ENCODE measurements around the gene DNAJC24.

Gene DNAJC24

GRCh38 chr11:31433851-31434250 is 64.2 kb downstream of the DNAJC24 start:
- H3K27ac Mint-ChIP-seq: no peak overlapping the region
- H3K9me3 Mint-ChIP-seq: peaks cover 5% of the 10 kb centered on the region
- no peaks in the 10 kb centered on the region for H3K27me3 Mint-ChIP-seq
- peaks cover 17% of the 10 kb centered on the region for H3K4me1 Mint-ChIP-seq
- no peak for ATAC-seq
- no peak overlapping the region for H3K4me3 Mint-ChIP-seq
- H3K36me3 Mint-ChIP-seq (ENCODE audit: low read depth): peaks cover 11% of the 10 kb centered on the region
- DNase-seq: no peak

- Mint-ChIP-seq H3K27me3 (no peaks in the 10 kb centered on the region), H3K9me3 (peaks cover 10% of the 10 kb centered on the region), H3K4me3 (peak overlapping the region; percentile 3), H3K27ac (peak overlapping the region; percentile 56), H3K4me1 (peaks cover 17% of the 10 kb centered on the region), H3K36me3 (ENCODE audit: low read depth) (no peaks in the 10 kb centered on the region)
- ATAC-seq (no peak), DNase-seq (no peak)
Observed at GRCh38 chr11:31437742-31438435, 68.2 kb downstream of the DNAJC24 start.

GRCh38 chr11:31441296-31441695 is 71.6 kb downstream of the DNAJC24 start:
- DNase-seq (no peak), ATAC-seq (no peak)
- Mint-ChIP-seq H3K27ac (no peak overlapping the region), H3K9me3 (peaks cover 14% of the 10 kb centered on the region), H3K27me3 (no peaks in the 10 kb centered on the region), H3K4me1 (peaks cover 17% of the 10 kb centered on the region), H3K4me3 (no peak overlapping the region), H3K36me3 (ENCODE audit: low read depth) (peaks cover 6% of the 10 kb centered on the region)

- ATAC-seq (no peak), DNase-seq (no peak)
- H3K27me3 Mint-ChIP-seq: no peaks in the 10 kb centered on the region
- no peak overlapping the region for H3K4me3 Mint-ChIP-seq
- peaks cover 13% of the 10 kb centered on the region for H3K4me1 Mint-ChIP-seq
- H3K27ac Mint-ChIP-seq: no peak overlapping the region
- H3K9me3 Mint-ChIP-seq: peaks cover 15% of the 10 kb centered on the region
- H3K36me3 Mint-ChIP-seq (ENCODE audit: low read depth): peaks cover 12% of the 10 kb centered on the region
Observed at GRCh38 chr11:31442086-31442485, 72.4 kb downstream of the DNAJC24 start.

- Mint-ChIP-seq H3K27ac (no peak overlapping the region), H3K4me1 (no peaks in the 10 kb centered on the region), H3K27me3 (no peaks in the 10 kb centered on the region), H3K36me3 (ENCODE audit: low read depth) (peaks cover 23% of the 10 kb centered on the region), H3K9me3 (peaks cover 12% of the 10 kb centered on the region), H3K4me3 (no peak overlapping the region)
- no peak for ATAC-seq
- DNase-seq: no peak
Observed at GRCh38 chr11:31443802-31444201, 74.1 kb downstream of the DNAJC24 start.

GRCh38 chr11:31445621-31446020 is 76.0 kb downstream of the DNAJC24 start:
- Mint-ChIP-seq H3K4me3 (no peak overlapping the region), H3K9me3 (peaks cover 7% of the 10 kb centered on the region), H3K27me3 (no peaks in the 10 kb centered on the region), H3K4me1 (no peaks in the 10 kb centered on the region), H3K27ac (no peak overlapping the region), H3K36me3 (ENCODE audit: low read depth) (peaks cover 29% of the 10 kb centered on the region)
- no peak for DNase-seq
- no peak for ATAC-seq

GRCh38 chr11:31449040-31449439 is 79.4 kb downstream of the DNAJC24 start:
- peaks cover 51% of the 10 kb centered on the region for H3K36me3 Mint-ChIP-seq (ENCODE audit: low read depth)
- no peaks in the 10 kb centered on the region for H3K4me1 Mint-ChIP-seq
- H3K27me3 Mint-ChIP-seq: no peaks in the 10 kb centered on the region
- ATAC-seq: no peak
- peaks cover 7% of the 10 kb centered on the region for H3K9me3 Mint-ChIP-seq
- DNase-seq: no peak
- no peak overlapping the region for H3K27ac Mint-ChIP-seq
- no peak overlapping the region for H3K4me3 Mint-ChIP-seq

- Mint-ChIP-seq H3K4me3 (no peak overlapping the region), H3K27ac (no peak overlapping the region), H3K27me3 (no peaks in the 10 kb centered on the region), H3K9me3 (peaks cover 7% of the 10 kb centered on the region), H3K4me1 (no peaks in the 10 kb centered on the region), H3K36me3 (ENCODE audit: low read depth) (peaks cover 52% of the 10 kb centered on the region)
- no peak for DNase-seq
- ATAC-seq: no peak
Observed at GRCh38 chr11:31450841-31451240, 81.2 kb downstream of the DNAJC24 start.

- no peaks in the 10 kb centered on the region for H3K27me3 Mint-ChIP-seq
- no peak overlapping the region for H3K27ac Mint-ChIP-seq
- H3K36me3 Mint-ChIP-seq (ENCODE audit: low read depth): peaks cover 44% of the 10 kb centered on the region
- H3K9me3 Mint-ChIP-seq: no peaks in the 10 kb centered on the region
- H3K4me1 Mint-ChIP-seq: no peaks in the 10 kb centered on the region
- H3K4me3 Mint-ChIP-seq: no peak overlapping the region
- DNase-seq (no peak), ATAC-seq (no peak)
Observed at GRCh38 chr11:31455177-31455576, 85.5 kb downstream of the DNAJC24 start.

GRCh38 chr11:31464436-31464835 is 94.8 kb downstream of the DNAJC24 start:
- H3K27ac Mint-ChIP-seq: no peak overlapping the region
- H3K4me1 Mint-ChIP-seq: no peaks in the 10 kb centered on the region
- H3K36me3 Mint-ChIP-seq (ENCODE audit: low read depth): peaks cover 42% of the 10 kb centered on the region

GRCh38 chr11:31474083-31474482 is 104.4 kb downstream of the DNAJC24 start:
- no peak overlapping the region for H3K27ac Mint-ChIP-seq
- no peak for DNase-seq

More at GRCh38 chr11:31464436-31464835, 94.8 kb downstream of the DNAJC24 start:
- no peak overlapping the region for H3K4me3 Mint-ChIP-seq
- H3K27me3 Mint-ChIP-seq: no peaks in the 10 kb centered on the region
- DNase-seq: no peak
- ATAC-seq: no peak
- H3K9me3 Mint-ChIP-seq: peaks cover 15% of the 10 kb centered on the region

GRCh38 chr11:31477528-31478222 is 108.0 kb downstream of the DNAJC24 start:
- Mint-ChIP-seq H3K9me3 (no peaks in the 10 kb centered on the region), H3K27me3 (no peaks in the 10 kb centered on the region), H3K27ac (no peak overlapping the region), H3K4me3 (no peak overlapping the region), H3K36me3 (ENCODE audit: low read depth) (peaks cover 1% of the 10 kb centered on the region), H3K4me1 (no peaks in the 10 kb centered on the region)
- peak; percentile 20 for ATAC-seq
- no peak for DNase-seq

More at GRCh38 chr11:31474083-31474482, 104.4 kb downstream of the DNAJC24 start:
- no peak overlapping the region for H3K4me3 Mint-ChIP-seq
- no peaks in the 10 kb centered on the region for H3K4me1 Mint-ChIP-seq
- peaks cover 3% of the 10 kb centered on the region for H3K9me3 Mint-ChIP-seq
- peaks cover 14% of the 10 kb centered on the region for H3K36me3 Mint-ChIP-seq (ENCODE audit: low read depth)
- H3K27me3 Mint-ChIP-seq: no peaks in the 10 kb centered on the region
- no peak for ATAC-seq

- H3K36me3 Mint-ChIP-seq (ENCODE audit: low read depth): peaks cover 1% of the 10 kb centered on the region
- H3K4me3 Mint-ChIP-seq: no peak overlapping the region
- H3K4me1 Mint-ChIP-seq: no peaks in the 10 kb centered on the region
- H3K27ac Mint-ChIP-seq: no peak overlapping the region
- H3K27me3 Mint-ChIP-seq: no peaks in the 10 kb centered on the region
- H3K9me3 Mint-ChIP-seq: no peaks in the 10 kb centered on the region
- no peak for ATAC-seq
- no peak for DNase-seq
Observed at GRCh38 chr11:31478223-31478590, 108.5 kb downstream of the DNAJC24 start.

GRCh38 chr11:31479066-31479465 is 109.4 kb downstream of the DNAJC24 start:
- Mint-ChIP-seq H3K27ac (no peak overlapping the region), H3K36me3 (ENCODE audit: low read depth) (no peaks in the 10 kb centered on the region), H3K27me3 (no peaks in the 10 kb centered on the region), H3K4me1 (no peaks in the 10 kb centered on the region), H3K9me3 (no peaks in the 10 kb centered on the region), H3K4me3 (no peak overlapping the region)
- ATAC-seq: no peak
- DNase-seq: no peak

- no peaks in the 10 kb centered on the region for H3K9me3 Mint-ChIP-seq
- no peak for DNase-seq
- H3K4me1 Mint-ChIP-seq: no peaks in the 10 kb centered on the region
- no peaks in the 10 kb centered on the region for H3K27me3 Mint-ChIP-seq
- no peak for ATAC-seq
- no peak overlapping the region for H3K4me3 Mint-ChIP-seq
- no peaks in the 10 kb centered on the region for H3K36me3 Mint-ChIP-seq (ENCODE audit: low read depth)
- no peak overlapping the region for H3K27ac Mint-ChIP-seq
Observed at GRCh38 chr11:31480930-31481329, 111.3 kb downstream of the DNAJC24 start.

Data from activated naive CD8-positive, alpha-beta T cell treated with anti-CD3 and anti-CD28 coated beads, Interleukin-2, amount 50 U/mL, for 24 hours (primary cell).